ENCODE data around the gene RCSD1. TPM values are rescaled to one million over a fixed set of nuclear protein-coding genes. Genes with fewer than 3 reads are reported as not detected.

The RCSD1 gene
- total and polyA plus RNA-seq, 2 donors (not counting 3 experiments of a cell fraction or from before 2014, with no cell fraction given) = 0.08 to 1.00 TPM

GRCh38 chr1:167665469-167665868 is 35.4 kb downstream of the RCSD1 start:
- DNase-seq (ENCODE audit: low read depth, low spot score) (no peak), FAIRE-seq (no peak)
- Histone ChIP-seq H3K9me3 (replicated peaks; ENCODE audit: control insufficient read depth, insufficient read depth, low read length) (no peaks in the 10 kb centered on the region), H3K4me2 (ENCODE audit: insufficient read depth, low read length) (no peak overlapping the region), H3K4me3 (replicated peaks in 1 of 3; ENCODE audit: insufficient read depth in 1 of 3, low read depth in 1 of 3, low read length in 3 of 3) (no peak overlapping the region), H3K27ac (ENCODE audit: insufficient read depth, low read depth, low read length) (no peak overlapping the region), H4K20me1 (replicated peaks; ENCODE audit: control insufficient read depth, extremely low read depth, insufficient read depth, low read length) (no peaks in the 10 kb centered on the region), H3K79me2 (ENCODE audit: control insufficient read depth, insufficient read depth, low read length) (no peaks in the 10 kb centered on the region), H3K4me1 (ENCODE audit: control insufficient read depth, extremely low read depth, insufficient read depth, low read length) (peaks cover 5% of the 10 kb centered on the region), H2AFZ (ENCODE audit: low read depth, low read length) (no peak overlapping the region), H3K9me1 (replicated peaks; ENCODE audit: control insufficient read depth, extremely low read depth, insufficient read depth, low read length) (no peaks in the 10 kb centered on the region), H3K9ac (replicated peaks; ENCODE audit: extremely low read depth, insufficient read depth, low read length) (no peak overlapping the region), H3K27me3 (ENCODE audit: control insufficient read depth in 2 of 2, insufficient read depth in 2 of 2, low read length in 2 of 2) (no peaks in the 10 kb centered on the region), H3K36me3 (ENCODE audit: control insufficient read depth in 2 of 2, extremely low read depth in 1 of 2, insufficient read depth in 2 of 2, low read length in 2 of 2) (no peaks in the 10 kb centered on the region)
- CTCF ChIA-PET = interaction anchor here (2.4 kb wide), 1 partner anchor 65 kb away, joined by 6 read pairs; no protein-coding TSS in a partner anchor
- intact Hi-C loops (cut with micrococcal nuclease) (no loop called here), dilution Hi-C loops (cut with MboI; ENCODE audit: extremely low pct_ligation_motif_present, low sequenced_read_pairs) (no loop called here)
- POLR2A ChIA-PET = no interaction called here
- no peak for TF ChIP-seq MAX (IDR thresholded peaks at IDR 0.05; ENCODE audit: insufficient read depth, insufficient read length)
- no peak for TF ChIP-seq EZH2 (IDR thresholded peaks at IDR 0.05; ENCODE audit: borderline replicate concordance, low read depth, low read length, severe bottlenecking)
- TF ChIP-seq JUN (IDR thresholded peaks at IDR 0.05; ENCODE audit: borderline replicate concordance, insufficient read depth, insufficient read length, low read depth) = no peak
- no peak for TF ChIP-seq FOS (IDR thresholded peaks at IDR 0.05; ENCODE audit: borderline replicate concordance, insufficient read depth, low read length)
- no peak for TF ChIP-seq GATA2 (IDR thresholded peaks at IDR 0.05; ENCODE audit: insufficient read depth, insufficient read length, low read depth, low read length)
- no peak for TF ChIP-seq MYC (IDR thresholded peaks at IDR 0.05; ENCODE audit: low read depth, low read length)
- no peak for TF ChIP-seq POLR2A (IDR thresholded peaks at IDR 0.05; ENCODE audit: low read depth, low read length)
- no peak for TF ChIP-seq CTCF (IDR thresholded peaks at IDR 0.05; ENCODE audit: extremely low read depth in 1 of 2, insufficient read depth in 1 of 2, low read depth in 1 of 2, low read length in 2 of 2)
- no peak for TF ChIP-seq POLR2AphosphoS5 (IDR thresholded peaks at IDR 0.05; ENCODE audit: insufficient read depth, low read depth, low read length)
- BruUV-seq (replicated peaks) = no TSS peak
